Amniotic epithelial cell (primary cell): ENCODE data around the gene PLEKHB1.
"Not testable (repeated sequence)": the region's sequence is repeated elsewhere in the genome, so short reads cannot be mapped to it uniquely, and the experiment has no call there.

Experiments used
- DNase-seq: peaks from one replicate; pipeline ENCODE4 v3.0.0-alpha.2; 2010; ENCODE audit warnings: low read depth

The PLEKHB1 gene

GRCh38 chr11:73648571-73649046, 2.2 kb downstream of the PLEKHB1 start:
- no peak for DNase-seq

- DNase-seq, result no peak
Observed at GRCh38 chr11:73649206-73649605, 2.8 kb downstream of the PLEKHB1 start.

GRCh38 chr11:73650400-73650799, 4.0 kb downstream of the PLEKHB1 start:
- no peak for DNase-seq

DNA sequence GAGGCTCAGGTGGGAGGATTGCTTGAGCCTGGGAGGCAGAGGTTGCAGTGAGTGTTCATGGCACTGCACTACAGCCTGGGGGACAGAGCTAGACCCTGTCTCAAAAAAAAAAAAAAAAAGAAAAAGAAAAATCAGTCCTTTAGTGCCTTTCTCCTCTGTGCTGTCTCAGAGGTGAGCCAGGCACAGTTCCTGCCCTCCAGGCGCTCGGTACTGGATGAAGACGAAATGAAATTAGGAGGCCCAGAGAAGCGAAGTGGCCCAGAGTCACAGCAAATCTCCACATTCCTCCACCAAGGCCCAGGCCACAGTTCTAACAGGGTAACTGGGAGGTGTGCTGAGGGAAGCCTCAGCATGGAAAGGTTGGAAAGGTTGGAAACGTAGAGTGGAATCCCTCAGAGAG, 4.9 kb downstream of the PLEKHB1 start:
- DNase-seq, result no peak

DNA sequence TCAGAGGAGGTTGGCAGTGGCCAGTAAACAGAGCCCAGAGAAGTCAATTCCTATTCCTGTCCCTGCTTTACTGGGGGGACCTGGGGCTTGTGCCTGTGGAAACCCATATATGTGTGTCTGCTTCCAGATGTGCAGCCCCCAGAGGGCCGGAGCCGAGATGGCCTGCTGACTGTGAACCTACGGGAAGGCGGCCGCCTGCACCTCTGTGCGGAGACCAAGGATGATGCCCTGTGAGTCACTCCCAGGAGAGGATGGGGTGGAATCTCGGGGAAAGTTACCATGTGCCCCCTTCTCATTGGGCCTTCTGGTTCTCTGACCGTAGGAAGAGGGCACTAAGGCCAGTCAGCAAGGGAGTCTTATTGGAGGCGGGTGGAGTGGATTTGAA, 5.3 kb downstream of the PLEKHB1 start:
- no peak for DNase-seq

- no peak for DNase-seq
Observed at GRCh38 chr11:73652046-73652730, 5.8 kb downstream of the PLEKHB1 start.

DNA sequence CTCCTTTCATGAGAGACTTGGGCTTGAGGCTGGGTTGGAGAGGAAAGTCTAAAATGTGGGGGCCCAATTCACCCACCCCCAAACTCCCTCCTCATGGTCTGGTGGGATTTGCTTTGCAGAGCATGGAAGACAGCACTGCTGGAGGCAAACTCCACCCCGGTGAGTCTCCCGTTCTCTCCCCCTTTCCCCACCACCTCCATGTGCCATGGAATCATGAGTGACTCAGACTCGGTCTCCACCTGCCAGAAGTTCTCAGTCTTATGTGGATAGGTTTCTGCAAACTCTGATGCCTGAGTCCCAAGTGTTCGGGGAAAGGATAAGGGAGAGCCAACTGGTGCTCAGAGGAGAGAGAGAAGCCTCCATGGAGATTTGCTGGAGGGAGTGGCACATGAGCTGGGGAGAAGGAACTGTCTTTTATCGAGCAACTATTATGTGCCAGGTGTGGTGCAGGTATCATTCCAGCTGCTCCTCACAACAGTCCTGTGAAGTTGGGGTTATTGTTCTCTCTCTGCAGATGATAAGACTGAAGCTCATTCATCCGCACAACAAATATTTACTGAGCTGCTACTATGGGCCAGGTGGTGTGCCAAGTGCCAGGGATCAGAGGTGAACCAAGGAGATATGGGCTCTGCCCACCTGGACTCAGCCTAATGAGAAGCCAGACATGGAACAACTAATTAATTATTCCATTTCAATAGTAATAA, 6.6 kb downstream of the PLEKHB1 start:
- DNase-seq, result no peak

GRCh38 chr11:73653996-73654395, 7.6 kb downstream of the PLEKHB1 start:
- no peak for DNase-seq

DNA sequence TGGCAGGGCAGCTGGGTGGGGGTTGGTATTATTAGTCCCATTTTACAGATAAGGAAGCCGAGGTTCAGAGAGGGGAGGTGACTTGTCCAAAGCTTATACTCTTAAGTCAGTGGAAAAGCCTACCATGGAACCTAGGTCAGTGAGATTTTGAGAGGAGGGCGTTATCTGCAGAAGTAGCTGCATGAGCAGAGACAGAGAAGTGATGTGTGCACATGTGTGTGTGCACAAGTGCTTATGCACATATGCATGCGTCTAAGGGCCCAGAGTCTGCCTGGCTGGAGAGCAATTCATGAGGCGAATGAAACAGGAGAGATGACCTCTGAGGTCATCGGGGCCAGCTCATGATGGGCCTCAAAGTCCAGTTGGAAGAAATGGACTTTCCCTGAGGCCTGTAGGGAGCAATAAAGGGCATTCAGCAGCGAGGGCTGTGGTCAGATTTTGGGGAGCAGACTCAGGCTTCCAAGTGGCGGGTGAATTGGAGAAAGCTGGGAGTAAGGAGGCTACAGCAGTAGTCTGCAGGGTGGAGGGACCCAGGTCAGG, 8.2 kb downstream of the PLEKHB1 start:
- DNase-seq, result no peak

DNA sequence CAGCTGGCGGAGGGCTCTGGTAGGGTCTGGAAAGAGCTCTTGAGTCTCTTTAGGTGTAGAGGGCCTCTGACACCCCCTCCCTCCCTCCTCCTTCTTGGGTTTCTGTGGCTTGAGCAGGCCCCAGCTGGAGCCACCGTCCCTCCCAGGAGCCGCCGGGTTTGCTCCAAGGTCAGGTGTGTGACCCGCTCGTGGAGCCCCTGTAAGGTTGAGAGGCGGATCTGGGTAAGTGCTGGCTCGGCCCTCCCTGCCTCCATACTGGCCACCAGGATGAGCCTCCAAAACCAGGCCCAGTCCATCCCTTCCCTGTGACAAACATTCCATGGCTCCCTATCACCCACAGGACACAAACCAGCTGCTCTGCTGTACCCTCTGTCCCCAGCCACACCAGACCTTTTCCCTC, 9.3 kb downstream of the PLEKHB1 start:
- no peak for DNase-seq

DNA sequence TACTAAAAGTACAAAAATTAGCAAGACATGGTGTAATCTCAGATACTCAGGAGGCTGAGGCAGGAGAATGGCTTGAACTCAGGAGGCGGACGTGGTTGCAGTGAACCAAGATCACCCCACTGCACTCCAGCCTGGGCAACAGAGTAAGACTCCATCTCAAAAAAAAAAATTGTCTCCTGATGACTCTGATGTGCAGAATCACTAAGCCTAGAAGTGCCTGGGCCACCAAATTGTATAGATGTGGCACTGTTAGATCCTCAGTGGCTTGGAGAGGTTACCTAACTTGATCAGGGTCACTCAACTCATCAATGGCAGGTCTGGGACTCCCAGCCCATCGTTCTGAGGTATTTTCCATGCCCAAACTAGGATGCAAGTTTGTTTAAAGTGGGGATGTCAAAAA, 10.6 kb downstream of the PLEKHB1 start:
- DNase-seq, result no peak

- no peak for DNase-seq
Observed at GRCh38 chr11:73659961-73660360, 13.6 kb downstream of the PLEKHB1 start.

- DNase-seq, result no peak
Observed at GRCh38 chr11:73660497-73661034, 14.2 kb downstream of the PLEKHB1 start.

DNA sequence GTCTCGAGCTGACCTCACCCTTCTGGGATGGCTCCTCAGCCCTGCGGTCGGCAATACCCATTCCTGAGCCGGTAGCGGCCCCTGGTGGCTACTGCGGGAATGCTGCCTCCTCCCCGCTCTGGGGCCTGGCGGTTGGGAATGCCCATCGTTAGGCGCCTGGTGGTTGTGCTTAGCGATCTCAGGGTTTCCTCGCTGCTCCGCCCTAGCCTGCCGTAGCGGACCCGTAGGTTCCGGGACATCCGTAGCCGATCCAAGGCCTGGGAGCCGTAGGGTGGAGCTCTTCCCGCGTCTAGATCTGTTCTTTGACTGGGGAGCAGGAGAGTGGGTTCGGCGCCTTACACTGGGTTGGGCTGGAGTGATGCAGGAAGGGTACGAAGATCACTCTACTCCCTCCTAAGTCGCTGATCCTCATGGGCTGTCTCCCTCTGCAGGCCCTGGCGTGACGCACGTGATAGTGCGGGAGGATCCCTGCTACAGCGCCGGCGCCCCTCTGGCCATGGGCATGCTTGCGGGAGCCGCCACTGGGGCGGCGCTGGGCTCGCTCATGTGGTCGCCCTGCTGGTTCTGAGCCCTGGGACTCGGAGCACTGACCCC, 14.8 kb downstream of the PLEKHB1 start:
- DNase-seq, result peak; percentile 68

- no peak for DNase-seq
Observed at GRCh38 chr11:73662445-73663157, 16.2 kb downstream of the PLEKHB1 start.

- DNase-seq, result no peak
Observed at GRCh38 chr11:73663604-73664495, 17.5 kb downstream of the PLEKHB1 start.

- no peak for DNase-seq
Observed at GRCh38 chr11:73664877-73665276, 18.5 kb downstream of the PLEKHB1 start.

GRCh38 chr11:73667891-73668290, 21.5 kb downstream of the PLEKHB1 start:
- DNase-seq, result peak; percentile 61

GRCh38 chr11:73670808-73671207, 24.4 kb downstream of the PLEKHB1 start:
- no peak for DNase-seq

DNA sequence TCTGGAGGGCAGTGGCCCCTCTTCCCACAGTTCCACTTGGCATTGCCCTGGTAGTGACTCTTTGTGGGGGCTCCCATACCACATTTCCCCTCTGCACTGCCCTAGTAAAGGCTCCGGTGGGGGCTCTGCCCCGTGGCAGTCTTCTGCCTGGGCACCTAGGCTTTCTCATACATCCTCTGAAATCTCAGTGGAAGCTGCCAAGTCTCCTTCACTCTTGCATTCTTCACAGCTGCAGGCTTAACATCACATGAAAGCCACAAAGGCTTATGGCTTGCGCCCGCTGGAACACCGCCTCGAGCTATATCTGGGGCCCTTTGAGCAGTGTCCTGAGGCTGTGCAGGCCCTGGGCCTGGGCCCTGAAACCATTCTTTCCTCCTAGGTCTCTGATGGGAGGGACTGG, 25.3 kb downstream of the PLEKHB1 start:
- DNase-seq, result peak; percentile 36

DNA sequence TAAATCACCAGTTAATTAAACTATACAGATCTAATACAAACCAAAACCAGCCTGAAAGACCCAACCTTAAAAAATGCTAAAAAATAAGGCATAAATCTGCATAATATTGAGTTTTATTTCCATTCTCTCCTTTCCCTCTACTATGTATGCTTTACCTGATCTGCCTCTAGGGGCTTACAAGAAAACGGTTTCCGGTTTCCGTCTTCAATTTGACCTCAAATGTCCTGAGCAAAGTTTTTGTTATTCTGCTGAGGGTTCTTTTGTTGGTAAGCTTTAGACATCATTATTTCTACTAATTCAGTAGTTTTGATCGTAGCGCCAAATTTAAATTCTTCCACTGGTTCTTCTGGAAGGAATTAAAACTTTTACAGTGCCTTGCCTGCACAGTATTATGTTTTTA, 30.2 kb downstream of the PLEKHB1 start:
- DNase-seq, result not testable (repeated sequence)
